ENCODE measurements around the gene INTS3. TPM values are rescaled to one million over a fixed set of nuclear protein-coding genes. Genes with fewer than 3 reads are reported as not detected.
A peak's percentile ranks its signal among the peaks of the same experiment; 100 is the strongest.

Gene INTS3
- total RNA-seq, 1 donor from 2014 or later: 39.5 TPM

GRCh38 chr1:153730468-153730988 is 2.7 kb downstream of the INTS3 start:
- no peak for TF ChIP-seq EZH2 (IDR thresholded peaks at IDR 0.05; ENCODE audit: insufficient read depth, low read length)
- no peak for TF ChIP-seq CTCF (IDR thresholded peaks at IDR 0.05; ENCODE audit: insufficient read depth, low read depth, low read length)
- H2AFZ ChIP-seq (ENCODE audit: low read depth, low read length): no peak overlapping the region
- peaks cover 8% of the 10 kb centered on the region for H4K20me1 ChIP-seq (ENCODE audit: insufficient read depth, low read length)
- no peak for FAIRE-seq
- DNase-seq (ENCODE audit: low read depth): no peak
- no peak overlapping the region for H3K4me3 ChIP-seq (ENCODE audit: insufficient read depth, low read depth, low read length)
- Mint-ChIP-seq H3K36me3 (ENCODE audit: low read depth, unreplicated experiment) (peaks cover 8% of the 10 kb centered on the region), H3K4me3 (ENCODE audit: unreplicated experiment) (no peak overlapping the region), H3K4me1 (ENCODE audit: low read depth, unreplicated experiment) (peaks cover 8% of the 10 kb centered on the region), H3K27me3 (ENCODE audit: low read depth, unreplicated experiment) (no peaks in the 10 kb centered on the region), H3K27ac (ENCODE audit: unreplicated experiment) (no peak overlapping the region), H3K9me3 (ENCODE audit: unreplicated experiment) (no peaks in the 10 kb centered on the region)
- no peaks in the 10 kb centered on the region for H3K27me3 ChIP-seq (ENCODE audit: insufficient read depth, low read length)
- peaks cover 10% of the 10 kb centered on the region for H3K4me1 ChIP-seq (ENCODE audit: insufficient read depth, low read length)
- H3K9me3 ChIP-seq (ENCODE audit: insufficient read depth, low read depth, low read length): no peaks in the 10 kb centered on the region
- H3K79me2 ChIP-seq (ENCODE audit: insufficient read depth, low read length): peaks cover 24% of the 10 kb centered on the region
- H3K27ac ChIP-seq (ENCODE audit: low read depth, low read length): no peak overlapping the region
- peak overlapping the region; percentile 99 for H3K4me2 ChIP-seq (ENCODE audit: low read length)
- no peaks in the 10 kb centered on the region for H3K36me3 ChIP-seq (ENCODE audit: insufficient read depth, low read length)
- no peak overlapping the region for H3K9ac ChIP-seq (ENCODE audit: low read length)

- H3K4me3 Mint-ChIP-seq (ENCODE audit: unreplicated experiment): no peak overlapping the region
- peaks cover 15% of the 10 kb centered on the region for H3K79me2 ChIP-seq (ENCODE audit: insufficient read depth, low read length)
These were observed 6.1 kb downstream of the INTS3 start for GRCh38 chr1:153733970-153734369.

More at GRCh38 chr1:153733970-153734369, 6.1 kb downstream of the INTS3 start:
- H3K36me3 ChIP-seq (ENCODE audit: insufficient read depth, low read length): no peaks in the 10 kb centered on the region
- no peaks in the 10 kb centered on the region for H3K27me3 ChIP-seq (ENCODE audit: insufficient read depth, low read length)
- DNase-seq (ENCODE audit: low read depth) (no peak), FAIRE-seq (no peak)
- H3K9me3 Mint-ChIP-seq (ENCODE audit: unreplicated experiment): no peaks in the 10 kb centered on the region
- peaks cover 8% of the 10 kb centered on the region for H4K20me1 ChIP-seq (ENCODE audit: insufficient read depth, low read length)
- no peak overlapping the region for H3K4me2 ChIP-seq (ENCODE audit: low read length)
- H3K36me3 Mint-ChIP-seq (ENCODE audit: low read depth, unreplicated experiment): peaks cover 10% of the 10 kb centered on the region
- H3K4me3 ChIP-seq (ENCODE audit: insufficient read depth, low read depth, low read length): no peak overlapping the region
- TF ChIP-seq EZH2 (IDR thresholded peaks at IDR 0.05; ENCODE audit: insufficient read depth, low read length) (no peak), CTCF (IDR thresholded peaks at IDR 0.05; ENCODE audit: insufficient read depth, low read depth, low read length) (no peak)
- no peaks in the 10 kb centered on the region for H3K27me3 Mint-ChIP-seq (ENCODE audit: low read depth, unreplicated experiment)
- no peak overlapping the region for H2AFZ ChIP-seq (ENCODE audit: low read depth, low read length)
- H3K9ac ChIP-seq (ENCODE audit: low read length): no peak overlapping the region
- peaks cover 5% of the 10 kb centered on the region for H3K4me1 Mint-ChIP-seq (ENCODE audit: low read depth, unreplicated experiment)
- no peaks in the 10 kb centered on the region for H3K9me3 ChIP-seq (ENCODE audit: insufficient read depth, low read depth, low read length)
- no peak overlapping the region for H3K27ac Mint-ChIP-seq (ENCODE audit: unreplicated experiment)
- peaks cover 5% of the 10 kb centered on the region for H3K4me1 ChIP-seq (ENCODE audit: insufficient read depth, low read length)
- no peak overlapping the region for H3K27ac ChIP-seq (ENCODE audit: low read depth, low read length)
